Mesenteric fat pad (tissue), 1 donor: ENCODE data around the gene STAC2. TPM values are rescaled to one million over a fixed set of nuclear protein-coding genes. Genes with fewer than 3 reads are reported as not detected.

Source experiments
- DNase-seq: peaks from one replicate; pipeline ENCODE4 v3.0.0-alpha.2; 2020; ENCODE audit warnings: low spot score
- total RNA-seq: library from RNA; stranded (reverse); fragmentation: NEBNext Ultra II Directional; extraction: Animal tissue kit (Norgen Biotek cat#: 25700); gene quantifications from one replicate; pipeline ENCODE4 v1.2.1, GENCODE V29; 2021
- donor health status: DM: yes; HTN: yes; CAD: no.

The STAC2 gene
- total RNA-seq, 1 donor from 2014 or later = 0.16 TPM

DNA sequence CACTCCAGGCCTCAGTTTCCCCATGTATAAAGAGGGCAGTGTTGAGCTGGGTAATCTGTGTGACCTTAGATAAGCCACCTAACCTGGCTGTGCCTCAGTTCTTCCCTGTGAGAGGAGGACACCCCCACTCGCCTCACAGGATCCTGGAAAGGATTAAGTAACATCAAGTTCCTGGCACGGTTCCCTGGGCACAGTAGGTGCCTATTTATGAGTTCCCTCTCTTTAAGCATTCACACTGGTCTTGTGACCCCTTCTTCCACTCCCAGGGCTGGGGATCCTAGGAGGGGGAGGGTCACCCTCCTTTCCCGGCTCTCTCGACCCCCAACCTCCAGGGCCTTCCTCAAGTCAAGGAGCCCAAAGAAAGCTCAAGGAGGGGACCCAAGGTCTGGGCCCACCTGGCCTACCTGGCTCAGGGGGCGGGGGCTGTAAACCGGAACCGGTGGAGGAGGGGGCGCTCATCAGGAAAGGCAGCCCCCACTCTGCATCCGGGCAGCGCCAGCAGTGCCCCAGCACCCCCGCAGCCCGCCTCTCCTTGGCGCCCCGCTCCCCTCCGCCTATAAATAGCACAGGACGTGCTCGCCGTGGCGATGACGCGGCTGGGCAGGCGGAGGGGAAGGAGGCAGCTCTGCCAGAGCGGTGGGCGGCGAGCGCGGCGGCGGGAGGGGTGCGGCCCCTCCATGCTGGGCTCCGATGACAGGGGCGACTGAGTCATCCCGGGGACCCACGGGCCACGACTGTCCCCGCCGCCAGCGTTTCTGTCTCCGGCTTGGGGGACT is 16.2 kb downstream of the STAC2 start:
- peak; percentile 95 for DNase-seq

DNA sequence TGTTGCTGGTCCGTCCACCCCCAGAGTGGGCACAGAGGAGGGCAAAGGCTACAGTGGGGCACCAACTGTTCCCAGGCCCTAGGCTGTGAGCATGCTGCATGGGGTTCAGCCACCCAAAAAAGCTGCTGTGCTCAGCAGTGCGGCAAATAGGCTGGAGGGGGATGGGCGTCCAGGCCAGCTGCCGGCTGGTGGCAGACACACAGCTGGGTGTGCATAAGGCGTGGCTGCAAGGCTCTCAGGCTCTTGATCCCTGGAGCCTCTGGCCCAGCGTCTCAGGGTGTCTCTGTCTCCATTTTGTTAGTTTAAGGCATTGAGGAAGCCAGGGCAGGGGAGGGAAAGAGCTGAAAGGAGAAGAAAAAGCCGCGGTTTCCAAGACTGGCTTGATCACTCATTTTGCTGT is 16.9 kb downstream of the STAC2 start:
- no peak for DNase-seq

DNA sequence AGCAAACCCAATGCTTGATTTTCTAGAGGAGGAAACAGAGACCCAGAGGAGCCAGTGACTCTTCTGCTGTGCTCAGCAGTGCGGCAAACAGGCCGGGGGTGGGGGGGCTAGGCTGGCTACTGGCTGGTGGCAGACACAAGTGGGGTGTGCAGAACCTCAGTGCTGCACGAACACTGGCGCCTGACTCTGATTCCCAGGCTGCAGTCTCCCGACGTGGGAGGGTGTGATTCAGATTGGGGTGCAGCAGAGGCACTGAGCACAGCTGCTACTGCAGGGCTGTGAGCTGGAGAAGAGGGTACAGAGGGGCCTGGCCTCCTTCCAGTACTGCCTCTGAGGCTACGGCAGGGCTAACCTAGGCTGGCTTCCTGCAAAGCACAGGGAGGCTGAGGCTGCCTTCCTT is 17.6 kb downstream of the STAC2 start:
- no peak for DNase-seq

DNA sequence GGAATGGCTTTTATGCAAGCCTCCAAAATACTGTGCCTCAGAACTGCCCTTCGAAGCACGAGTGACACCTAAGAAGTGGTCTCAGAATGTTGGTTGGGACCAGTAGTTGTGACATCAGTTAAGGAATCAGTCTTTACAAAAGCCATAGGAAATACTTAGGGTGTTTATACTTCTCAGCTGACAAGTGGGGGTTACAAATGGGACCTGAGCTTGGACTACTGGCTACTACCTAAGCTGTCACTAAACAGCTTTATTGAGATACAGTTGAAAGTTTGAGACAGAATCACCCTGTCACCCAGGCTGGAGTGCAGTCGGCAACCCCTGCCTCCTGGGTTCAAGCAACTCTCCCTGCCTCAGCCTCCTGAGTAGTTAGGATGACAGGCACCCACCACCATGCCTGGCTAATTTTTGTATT is 20.6 kb downstream of the STAC2 start:
- DNase-seq = no peak

DNA sequence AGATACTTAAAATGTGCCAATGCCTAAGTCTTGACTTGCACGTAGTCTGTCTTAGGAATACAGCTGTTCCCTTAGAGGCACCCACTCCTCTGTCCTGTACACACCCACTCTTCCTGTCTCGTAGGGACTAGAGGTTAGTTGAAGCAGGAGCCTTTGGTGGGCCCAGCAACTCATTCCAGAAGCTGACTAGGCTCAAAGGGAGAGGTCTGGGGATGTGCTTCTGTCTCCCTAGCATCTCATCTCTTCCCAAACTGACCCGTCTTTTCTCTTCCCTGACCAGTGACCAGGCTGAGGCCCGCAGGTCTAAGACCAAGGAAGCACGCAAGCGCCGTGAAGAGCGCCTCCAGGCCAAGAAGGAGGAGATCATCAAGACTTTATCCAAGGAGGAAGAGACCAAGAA is 21.5 kb downstream of the STAC2 start:
- DNase-seq = no peak

DNA sequence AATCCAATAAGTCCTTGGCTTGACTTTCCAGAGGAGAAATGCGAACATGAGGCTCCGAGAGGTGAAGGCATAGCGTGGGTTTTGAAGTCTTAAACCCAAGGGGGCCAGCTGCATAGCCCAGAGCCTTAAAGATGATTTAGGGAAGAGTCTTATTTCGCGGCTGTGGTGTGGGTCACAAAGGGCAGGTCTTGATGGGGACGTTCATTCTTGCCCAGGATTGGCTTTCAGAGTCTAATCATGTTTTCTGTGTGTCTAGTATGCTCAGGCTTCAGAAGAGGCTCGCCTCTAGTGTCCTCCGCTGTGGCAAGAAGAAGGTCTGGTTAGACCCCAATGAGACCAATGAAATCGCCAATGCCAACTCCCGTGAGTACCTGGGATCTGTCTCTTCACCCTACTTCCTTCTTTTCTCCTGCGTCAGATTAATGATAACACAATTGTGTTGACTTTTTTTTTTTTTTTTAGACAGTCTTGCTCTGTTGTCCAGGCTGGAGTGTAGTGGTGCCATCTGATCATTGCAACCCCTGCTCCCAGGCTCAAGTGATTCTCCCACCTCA is 24.7 kb downstream of the STAC2 start:
- no peak for DNase-seq

DNA sequence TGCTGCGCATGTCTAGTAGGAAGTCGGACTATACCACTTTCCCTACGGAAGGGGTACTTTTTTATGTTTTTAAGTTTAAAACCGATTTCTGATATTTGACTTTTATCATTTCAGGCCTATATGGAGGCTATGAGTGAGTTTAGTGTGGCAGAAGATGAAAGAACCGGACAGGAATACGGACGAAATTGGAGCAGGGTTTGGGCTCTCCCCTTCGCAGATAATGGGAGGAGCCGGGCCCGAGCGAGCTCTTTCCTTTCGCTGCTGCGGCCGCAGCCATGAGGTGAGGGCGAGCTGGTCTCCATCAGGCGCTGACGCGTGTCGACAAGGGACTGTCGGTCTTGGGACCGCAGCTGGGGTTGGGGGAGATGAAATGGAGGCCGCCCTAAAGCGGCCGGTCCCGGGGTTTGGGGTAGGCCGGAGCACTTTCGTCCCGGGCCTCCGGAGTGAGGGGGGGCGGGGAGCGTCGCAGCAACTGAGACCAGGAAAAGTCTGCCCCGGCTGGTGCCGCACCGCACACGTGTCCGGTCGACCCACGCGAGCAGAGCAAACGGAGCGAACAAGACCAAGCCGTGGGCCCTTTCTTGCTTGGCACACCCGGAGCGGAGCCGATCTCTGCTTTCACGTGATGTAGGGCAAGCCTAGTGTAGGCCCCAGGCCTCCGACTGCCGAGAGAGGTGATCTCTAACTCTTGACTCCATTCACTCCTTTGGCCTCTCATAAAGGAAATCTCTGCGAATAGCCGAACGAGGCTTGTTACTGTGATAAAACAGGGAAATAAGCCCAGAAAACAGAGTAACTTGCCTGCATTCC is 25.5 kb downstream of the STAC2 start, which contains the start of gene RPL19:
Gene RPL19 (plus strand): TSS at position 214 of the 810 bp plus-strand sequence. CDS start 62 bp downstream, at position 276.
- no peak for DNase-seq

DNA sequence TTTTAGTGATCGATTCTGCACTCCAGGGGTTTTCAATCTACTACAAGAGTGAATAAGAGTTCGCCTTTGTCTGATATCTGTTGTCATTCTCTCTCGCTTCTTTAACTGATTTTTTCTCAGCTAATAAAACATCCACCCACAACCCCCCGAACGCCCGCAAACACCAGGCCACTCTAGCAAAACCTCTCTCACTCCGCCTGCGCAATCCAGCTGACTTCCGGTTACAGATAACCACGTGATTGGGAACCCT is 26.0 kb downstream of the STAC2 start:
- DNase-seq = no peak

DNA sequence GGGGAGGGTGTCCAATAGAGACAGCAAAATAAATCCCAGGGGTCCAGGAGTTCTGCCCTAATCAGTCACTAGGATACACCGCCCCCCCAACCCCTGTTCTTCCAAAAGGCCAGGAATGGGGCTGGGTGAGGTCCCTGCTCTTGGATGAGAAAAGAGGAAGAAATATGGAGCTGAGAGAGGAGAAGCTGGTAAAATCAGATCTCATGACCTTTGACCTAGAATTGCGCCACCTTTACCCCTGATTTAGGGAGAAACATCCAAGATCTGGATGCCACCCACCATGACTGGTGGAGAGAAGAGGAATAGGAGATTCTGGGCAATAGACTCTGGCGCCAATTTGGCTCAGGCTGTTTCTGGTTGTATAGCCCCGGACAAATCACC is 27.6 kb downstream of the STAC2 start:
- DNase-seq = no peak

DNA sequence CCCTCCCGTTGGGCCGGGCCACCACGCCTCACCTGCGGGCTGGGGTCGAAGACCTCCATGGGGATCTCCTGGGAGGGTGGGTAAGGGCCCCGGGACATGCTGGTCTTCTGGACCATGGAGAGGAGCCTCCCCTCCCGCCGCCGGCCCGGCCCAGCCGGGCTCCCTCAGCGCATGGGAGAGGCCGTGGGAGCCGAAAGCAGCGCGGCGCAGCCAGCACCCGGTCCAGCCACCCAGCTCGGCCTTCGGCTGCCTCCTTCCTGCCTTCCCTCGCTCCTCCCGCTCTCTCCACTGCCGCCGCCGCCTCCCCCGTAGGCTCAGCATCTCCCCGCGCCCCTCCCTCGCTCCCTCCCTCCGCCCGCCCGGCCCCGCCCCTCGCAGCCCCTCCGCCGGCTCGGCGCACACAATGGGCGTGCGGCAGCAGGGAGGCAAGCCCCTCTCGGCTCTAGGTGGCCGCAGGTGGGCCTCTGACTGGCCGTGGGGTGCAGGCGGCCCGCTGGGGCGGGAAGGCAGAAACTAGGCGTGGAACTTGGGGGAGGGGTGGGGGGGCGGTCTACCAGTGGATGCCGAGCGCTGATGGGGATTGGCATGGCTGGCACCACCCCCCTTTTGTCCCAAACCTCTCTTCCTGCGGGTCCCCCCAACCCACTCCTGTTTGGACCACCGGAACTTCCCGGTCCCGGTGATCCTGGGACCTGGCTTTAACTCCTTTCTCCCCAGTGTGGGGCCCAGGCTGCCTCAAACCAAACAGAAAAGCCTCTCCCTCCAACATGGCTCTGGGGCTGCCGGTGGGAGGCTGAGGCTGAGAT is 28.2 kb downstream of the STAC2 start, which contains the start of gene CACNB1:
Gene CACNB1 (minus strand): TSS at position 290 of the 806 bp plus-strand sequence. CDS start 174 bp downstream, at position 116.
- no peak for DNase-seq

DNA sequence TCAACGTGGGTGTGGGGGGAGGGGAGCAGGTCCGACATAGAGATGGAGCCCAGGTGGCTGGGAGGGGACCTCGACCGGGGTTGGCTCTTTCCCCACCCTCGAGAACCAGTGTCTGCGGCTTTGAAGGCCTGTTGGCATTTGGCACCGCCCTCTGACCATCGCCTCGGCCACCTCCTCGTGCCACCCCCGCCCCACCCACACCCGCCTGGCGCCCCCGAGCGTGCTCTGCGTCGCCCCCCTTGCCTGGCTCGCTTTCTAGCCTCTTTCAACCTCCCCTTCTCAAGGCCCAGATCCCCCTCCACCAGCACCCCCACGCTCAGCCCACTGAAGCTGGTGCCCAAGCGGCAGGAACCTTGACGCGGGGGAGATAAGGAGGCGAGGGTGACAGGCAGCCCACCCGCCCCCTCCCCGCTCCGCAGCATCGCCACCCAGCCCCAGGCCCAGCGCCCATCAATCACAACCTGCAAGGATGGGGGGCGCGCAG is 28.9 kb downstream of the STAC2 start:
- no peak for DNase-seq

DNA sequence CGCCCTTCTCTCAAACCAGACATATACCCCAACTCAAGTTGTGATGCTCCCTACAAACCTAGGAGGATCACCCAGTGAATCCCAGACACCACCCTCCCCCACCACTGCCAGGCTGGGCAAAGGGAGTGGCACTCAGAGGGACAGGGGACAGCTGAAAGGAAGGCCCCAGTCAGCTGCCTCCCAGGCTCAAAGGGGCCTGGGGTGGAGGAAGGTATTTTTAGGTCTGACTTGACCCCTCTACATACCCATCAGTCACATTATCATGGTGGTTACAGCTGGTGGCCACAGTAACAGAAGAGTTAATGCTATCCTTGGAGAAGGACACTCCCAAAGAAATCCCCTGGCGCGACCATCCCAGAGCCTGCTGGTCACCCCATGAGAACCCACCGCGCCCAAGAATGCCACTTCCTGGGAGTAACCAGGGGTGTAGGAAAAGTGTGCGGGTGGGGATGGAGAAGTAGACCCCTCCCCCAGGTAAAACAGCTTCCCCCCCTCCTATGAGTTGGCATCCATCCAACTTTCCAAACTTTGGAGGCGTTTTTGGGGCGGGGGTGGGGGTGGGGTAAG is 29.4 kb downstream of the STAC2 start:
- no peak for DNase-seq

DNA sequence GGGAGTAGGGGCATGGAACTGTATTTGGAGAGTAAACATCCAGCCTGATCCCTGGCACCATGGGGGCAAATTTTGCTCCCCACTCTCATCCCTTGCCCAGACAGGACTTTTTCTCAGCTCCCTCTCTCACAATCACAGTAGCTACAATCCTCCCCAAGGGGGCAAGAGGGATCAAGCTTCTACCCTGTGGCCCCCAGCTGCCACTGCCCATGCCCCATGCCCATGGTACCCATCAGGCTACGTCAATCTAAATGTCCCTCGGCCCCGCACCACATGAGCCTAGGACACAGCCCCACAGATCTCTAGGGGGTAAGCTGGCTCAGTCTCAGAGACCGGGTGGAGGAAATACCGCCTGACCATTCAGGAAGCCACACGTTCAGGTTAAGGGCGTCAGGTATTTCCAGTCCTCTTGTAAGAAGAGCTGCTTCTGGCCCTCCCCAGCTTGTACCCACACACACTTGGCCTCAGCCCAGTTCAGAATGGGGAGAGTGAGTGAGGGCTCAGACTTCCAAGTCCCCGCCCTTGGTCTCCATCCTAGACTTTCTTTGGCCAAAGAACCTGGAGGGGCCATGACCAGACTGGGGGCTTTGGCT is 30.1 kb downstream of the STAC2 start:
- DNase-seq = no peak

DNA sequence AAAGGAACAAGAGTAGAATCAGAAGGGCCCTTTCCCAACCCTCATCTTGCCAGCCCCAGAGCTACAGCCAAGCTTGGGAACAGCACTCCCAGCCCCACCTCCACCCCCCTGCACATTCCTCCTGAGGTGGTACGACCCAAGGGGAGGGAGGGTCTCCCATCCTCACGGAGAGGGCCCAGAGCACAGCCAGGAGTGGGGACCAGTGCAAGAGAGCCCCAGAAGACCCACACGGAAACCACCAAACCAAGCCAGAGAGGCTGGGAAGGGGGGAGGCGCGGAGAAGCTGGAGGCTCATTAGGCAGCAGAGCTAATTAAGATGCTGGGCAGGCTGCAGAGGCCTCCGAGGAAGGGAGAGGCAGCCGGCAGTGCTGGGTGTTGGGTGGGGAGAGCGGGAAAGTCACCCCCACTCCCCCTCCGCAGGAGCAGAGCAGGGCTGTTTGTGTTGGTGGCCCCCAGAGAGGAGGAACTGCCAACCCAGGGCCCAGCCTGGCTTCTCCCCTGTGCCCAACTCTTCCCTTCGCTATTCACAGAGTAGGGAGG is 30.7 kb downstream of the STAC2 start:
- DNase-seq = no peak

DNA sequence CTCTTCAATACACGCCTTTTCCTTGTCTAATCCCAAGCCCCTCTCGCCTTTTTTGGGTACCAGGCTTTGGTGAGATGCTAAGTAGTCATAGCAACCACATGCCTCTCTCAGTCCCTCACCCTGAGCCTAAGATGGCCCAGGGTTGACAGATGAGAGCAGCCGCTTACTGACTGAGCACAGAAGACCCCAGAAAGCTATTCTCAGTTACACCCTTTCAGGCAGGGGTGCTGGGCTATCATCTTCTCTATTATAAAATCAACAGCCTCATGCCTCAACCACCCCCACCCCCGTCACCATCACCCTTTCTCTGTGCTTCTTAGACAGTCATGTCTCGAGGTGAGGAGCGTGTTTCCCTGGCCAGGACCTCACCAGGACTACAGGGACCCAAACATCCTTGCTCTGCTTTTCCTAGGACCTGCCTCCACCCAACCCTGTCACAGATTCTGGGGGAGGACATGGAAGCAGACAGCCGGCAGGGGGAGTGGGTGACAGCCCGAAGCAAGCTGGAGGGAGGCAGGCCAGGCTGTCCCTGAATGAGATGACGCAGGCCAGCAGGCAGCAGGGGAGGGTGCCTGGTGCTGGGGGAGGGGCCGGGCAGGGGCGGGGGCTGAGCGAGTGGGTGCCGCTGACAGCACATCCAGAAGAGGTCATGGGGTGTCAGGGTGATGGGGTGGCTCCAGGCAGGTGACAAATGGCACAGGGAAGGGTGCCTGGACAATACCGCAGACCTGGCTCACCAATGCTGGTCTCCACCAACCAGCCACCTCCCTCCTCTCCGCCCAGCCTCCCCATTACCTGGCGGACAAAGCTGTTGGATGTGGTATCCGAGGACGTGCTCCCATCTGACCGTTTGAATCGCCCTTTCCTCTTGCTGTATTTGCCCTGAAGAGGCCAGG is 31.4 kb downstream of the STAC2 start:
- no peak for DNase-seq

DNA sequence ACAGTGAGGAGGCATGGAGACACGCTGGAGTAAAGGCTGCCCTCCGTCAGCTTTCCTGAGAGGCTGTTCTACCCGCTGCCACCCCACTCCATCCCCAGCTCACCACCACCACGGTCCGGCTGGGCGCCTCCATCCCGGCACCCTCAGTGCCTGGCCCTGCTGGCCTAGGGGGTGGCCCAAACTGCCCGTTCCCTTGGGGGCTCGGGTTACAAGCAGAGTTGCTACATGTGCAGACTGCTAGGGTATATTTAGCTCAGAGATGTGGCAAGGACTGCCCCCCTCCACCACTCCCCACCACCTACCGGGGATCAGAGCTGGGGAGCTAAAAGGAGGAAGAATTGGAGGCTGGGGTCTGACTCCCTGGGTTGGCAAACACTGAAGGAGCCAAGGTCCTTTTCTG is 32.4 kb downstream of the STAC2 start:
- DNase-seq = no peak

DNA sequence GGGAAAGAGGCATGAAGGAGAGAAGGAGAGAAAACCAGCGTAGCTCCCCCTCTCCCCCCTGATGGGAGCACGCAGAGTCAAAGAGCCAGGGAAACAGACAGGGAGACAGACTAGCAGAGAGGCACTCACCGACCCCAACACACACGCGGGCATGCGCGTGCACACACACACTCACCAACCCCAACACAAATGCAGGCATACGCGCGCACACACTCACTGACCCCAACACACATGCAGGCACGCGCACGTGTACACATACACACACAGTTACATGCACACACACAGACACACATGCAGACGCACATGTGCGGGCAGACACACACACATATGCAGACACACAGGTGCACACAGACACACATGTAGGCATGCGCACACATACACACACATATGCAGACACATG is 32.8 kb downstream of the STAC2 start:
- no peak for DNase-seq

DNA sequence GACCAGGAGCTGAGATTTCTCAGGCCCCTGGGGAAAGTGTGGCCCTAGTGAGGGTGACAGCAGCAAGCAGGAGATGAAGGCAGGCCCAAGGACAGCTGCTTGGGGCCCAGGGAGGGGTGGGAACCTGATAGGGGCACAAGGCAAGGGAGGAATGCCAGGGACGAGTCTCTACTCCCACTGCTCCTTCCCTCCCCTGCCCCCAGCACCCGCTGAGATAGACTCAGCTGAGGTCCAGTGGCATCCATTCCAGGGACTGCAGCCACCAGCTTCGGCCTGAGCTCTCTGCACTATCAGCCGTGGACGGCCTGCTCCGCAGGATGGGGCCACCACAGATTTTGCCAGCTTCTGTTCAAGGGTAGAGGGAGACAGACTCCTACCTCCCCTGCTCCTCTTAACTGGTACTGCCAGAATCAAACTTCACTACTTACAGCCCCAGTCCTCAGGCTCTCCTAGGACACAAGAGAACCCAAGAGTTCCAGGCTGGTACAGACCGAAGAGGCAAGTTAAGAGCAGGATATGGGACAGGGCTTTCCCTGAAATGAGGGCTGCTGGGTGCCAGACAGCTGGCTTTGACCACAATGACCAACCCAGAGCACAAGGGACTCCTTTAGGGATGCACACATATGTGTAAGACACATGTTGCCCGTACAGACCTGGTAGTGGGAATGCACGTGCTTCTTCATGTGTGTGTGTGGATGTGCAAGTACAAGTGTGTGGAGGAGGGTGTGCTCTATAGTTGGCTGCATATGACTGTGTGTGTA is 33.8 kb downstream of the STAC2 start:
- no peak for DNase-seq
